SW 1271 (cell line): ENCODE results near the gene SOX2.

Source experiments
- DNase-seq, 2 experiments: peaks; one replicate each; lab custom pipeline; 2025; lab: John Stamatoyannopoulos, UW

SOX2 gene

DNA sequence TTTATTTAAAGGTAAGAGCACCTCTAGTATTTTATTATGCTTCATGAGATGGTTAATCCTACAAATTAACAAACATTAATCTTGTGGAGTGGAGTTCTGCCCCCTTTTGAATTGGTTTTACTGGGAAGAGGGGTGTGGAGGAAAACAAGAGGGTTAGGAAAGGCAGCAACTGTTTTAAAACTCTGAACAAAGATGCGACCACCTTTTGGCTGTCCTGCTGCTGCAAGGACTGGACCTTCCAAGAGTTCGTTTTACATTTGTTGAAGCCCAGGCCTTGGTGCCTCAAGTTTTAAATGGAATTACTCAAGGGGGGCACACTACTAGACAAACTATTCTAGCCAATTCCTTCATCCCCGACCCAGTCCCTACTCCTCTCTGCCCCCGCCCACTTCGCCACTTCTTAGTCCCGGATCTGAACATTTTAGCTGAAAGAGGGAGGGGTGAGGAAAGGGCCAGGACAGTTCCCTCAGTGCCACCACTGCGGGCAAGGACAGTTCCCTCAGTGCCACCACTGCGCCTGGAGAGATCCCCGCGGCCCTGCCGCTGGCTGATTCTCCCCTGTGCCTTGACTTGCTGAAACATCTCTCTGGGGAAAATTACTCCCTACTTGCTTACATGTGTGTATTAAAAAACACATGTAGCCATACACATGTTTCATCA is 11.2 kb downstream of the SOX2 start:
- no peak for DNase-seq

GRCh38 chr3:181723625-181724191 is 12.0 kb downstream of the SOX2 start:
- DNase-seq, result no peak

DNA sequence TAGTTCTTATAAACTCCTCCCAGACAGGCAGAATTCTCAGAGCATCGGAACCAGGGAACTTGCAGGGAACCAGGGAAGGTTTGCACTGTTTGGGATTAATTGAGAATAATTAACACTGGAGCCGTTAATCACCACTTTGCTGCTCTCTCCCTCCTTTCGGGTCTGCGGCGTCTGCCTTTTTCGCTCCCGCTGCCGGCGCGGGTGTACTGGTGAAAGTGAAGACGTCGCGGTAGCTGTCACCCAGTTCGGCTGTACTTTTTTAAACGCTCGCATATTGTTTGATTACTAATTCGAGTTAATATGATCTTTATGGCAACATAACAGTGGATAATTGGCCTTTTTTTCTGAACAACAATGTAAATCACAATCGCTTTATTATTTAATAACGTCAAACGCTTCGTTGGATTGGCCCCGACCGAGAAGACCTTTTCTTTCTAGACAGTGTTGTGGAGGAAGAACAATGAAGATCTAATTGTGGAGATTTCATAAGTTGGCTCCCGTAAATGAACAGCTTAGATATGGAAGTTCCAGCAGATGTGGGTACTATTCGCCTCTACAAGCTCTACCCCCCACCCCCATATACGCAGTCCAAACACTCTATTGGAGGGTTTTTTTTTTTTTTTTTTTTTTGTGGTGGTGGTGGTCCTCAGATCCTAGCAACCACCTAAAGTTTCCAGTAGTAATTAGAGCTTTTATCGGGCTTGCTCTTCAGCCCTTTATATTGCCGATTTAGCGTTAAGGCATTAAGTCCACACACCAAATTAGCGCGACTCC is 12.7 kb downstream of the SOX2 start:
- no peak for DNase-seq

DNA sequence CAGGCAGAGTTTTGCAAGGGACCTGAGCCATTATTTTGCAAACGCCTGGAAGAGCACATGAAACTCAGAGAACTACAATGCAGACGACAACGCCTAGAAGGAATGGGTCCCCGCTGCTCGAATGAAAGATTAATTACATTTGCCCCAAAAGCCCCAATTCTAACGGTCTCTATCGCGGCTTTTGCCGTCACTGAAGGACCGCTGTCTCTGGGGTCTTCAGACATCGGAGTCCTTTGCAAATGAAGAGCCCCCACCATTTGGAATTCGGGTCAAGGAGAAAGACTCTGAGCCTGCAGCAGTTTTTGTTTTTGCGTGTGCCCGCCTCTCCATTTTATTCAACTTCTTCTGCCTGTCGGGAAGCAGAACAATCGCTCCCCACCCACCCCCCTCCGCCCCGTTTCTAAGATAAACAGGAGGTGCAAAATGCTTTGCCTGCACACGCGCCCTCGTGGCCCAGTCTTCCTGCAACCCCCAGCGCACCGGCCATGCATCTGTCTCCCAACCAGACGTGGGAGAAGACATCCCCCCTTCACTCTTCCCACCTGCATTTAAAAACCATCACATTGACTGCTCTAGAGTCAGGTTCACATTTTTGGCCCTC is 13.5 kb downstream of the SOX2 start:
- no peak for DNase-seq

GRCh38 chr3:181725830-181726229 is 14.1 kb downstream of the SOX2 start:
- DNase-seq, result no peak

DNA sequence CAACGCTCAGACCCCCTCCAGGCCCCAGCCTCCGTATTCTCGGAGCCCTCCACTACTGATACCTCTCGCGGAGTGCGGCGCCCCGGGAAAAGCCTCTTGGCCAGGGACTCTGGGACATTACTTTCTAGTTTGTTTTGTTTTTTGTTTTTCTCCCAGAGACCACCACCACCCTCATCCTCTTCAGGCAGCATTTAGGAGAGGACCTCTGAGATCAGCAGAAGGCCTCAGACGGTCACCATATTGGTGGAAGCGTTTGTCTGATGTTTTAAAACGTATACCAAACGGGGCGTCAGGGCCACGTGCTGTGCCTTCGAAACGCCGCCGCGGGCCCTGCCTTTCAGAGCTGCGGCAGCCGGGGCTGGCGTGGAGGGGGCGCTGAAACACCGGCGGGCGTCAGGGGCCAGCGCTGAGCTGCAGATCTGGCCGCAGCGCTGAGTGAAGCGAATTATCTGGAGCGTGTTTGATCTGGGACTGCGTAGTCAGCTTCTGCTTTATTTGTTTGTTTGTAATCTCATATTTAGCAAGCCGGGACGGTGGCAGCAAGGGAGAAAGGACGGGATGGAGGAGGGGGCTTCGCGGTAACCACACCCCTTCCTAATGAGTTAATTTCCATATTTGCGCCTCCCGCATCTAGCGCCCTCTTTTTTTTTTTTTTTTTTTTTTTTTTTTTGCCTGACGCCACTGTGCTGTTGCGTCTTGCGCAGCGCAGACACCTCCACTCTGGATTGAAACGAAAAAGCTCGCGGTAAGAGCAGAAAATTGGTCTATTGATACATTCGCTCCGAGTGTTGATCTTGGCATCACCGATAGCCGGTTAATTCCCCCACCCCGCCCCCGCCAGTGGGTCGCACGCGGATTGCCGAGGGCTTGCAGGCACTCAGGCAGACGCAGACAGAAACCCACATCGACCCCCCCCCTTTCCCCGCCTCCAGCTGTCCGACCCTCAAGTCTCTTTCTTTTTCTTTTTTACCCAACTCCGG is 14.9 kb downstream of the SOX2 start:
- DNase-seq, result no peak

DNA sequence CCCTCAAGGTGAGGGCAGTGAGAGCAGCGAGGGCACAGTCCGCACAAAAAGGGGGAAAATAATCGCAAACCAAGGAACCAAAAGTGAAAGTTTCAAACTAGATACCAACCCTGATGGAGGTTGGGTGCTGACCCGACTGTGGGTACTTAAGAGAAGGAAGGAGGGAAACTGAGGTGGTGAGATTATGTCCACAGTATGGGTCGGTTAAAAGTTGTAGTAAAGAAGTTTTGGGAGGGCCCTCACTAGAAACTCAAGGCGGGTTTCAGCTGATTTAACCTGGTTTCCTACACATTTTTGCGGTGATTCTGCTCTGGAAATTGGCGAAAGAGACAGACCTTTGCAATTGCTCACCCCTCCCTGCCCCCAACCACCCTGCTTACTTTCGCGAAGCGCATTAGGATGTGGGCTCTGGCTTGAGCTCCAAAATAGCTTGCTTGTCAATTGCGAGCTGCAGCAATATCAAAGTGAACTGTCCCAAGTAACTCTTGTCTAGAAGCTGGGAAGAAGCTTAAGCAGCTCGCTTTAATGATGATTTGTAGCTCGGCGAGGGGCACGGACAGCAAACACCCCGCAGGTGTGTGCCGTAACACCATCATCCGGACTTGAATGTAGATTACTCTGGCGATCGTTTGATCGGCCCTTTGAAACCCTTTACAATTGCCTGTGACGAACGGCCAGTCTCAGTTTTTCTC is 15.8 kb downstream of the SOX2 start:
- DNase-seq, result no peak

- DNase-seq, result no peak
Observed at GRCh38 chr3:181728470-181729340, 17.0 kb downstream of the SOX2 start.

GRCh38 chr3:181729341-181729869 is 17.7 kb downstream of the SOX2 start:
- DNase-seq, result no peak

GRCh38 chr3:181730316-181730715 is 18.6 kb downstream of the SOX2 start:
- DNase-seq, result no peak

GRCh38 chr3:181730934-181731333 is 19.2 kb downstream of the SOX2 start:
- DNase-seq, result no peak

DNA sequence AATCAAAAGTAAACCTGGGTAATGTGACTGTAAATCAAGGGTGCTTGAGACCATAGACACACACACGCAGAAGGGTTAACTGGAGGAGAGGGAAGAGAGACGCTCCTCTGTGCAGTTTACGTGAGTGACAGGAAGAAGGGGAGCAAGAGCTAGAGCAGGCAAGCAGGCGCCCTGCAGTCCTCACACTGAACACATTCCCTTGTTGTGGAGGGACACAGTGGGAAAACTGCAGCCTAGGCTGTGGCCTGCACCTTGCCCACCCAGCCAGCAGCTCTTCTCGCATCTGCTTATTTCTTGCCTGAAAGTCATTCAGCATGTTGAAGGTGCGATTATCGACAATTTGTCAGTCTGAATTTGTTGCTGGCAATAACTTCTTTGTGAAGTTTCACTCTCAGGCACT is 24.2 kb downstream of the SOX2 start:
- no peak for DNase-seq

DNA sequence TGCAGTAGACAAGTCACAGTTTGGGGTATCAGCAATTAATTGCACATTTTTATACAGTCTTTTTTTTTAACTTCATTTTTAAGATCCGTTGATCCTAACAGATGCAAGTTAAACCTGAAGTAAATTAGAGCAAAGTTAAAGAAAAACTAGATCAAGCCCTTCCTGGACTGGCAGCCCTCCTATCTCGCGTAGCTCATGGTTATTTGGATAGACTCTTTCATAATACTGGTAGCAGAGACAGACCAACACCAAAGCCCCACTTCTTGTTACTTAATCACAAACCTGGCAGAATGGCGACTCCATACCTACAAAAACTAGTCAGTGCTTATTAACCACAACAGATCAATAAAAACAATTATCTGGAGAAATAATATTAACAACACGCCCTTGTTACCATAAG is 26.8 kb downstream of the SOX2 start:
- DNase-seq, result no peak

GRCh38 chr3:181739628-181740027 is 27.9 kb downstream of the SOX2 start:
- no peak for DNase-seq

DNA sequence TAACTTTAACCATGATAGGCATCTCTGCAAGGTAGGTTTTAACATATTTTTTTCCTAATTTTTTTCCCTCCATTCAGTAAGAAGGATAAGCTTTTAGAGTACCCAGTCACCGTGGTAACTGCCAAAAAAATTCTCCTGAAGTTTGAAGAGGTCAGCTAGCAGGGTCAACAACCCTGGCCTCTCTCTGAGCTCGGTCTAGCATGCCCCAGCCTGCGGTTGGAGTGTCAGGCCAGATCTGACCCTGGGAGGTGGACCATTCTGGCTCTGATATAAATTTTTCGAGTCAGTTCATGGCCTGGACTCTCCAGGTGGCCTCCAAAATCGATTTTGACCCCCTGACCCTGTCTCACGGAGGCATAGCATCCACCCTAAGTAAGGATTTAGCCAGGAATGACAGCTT is 29.7 kb downstream of the SOX2 start:
- no peak for DNase-seq

DNA sequence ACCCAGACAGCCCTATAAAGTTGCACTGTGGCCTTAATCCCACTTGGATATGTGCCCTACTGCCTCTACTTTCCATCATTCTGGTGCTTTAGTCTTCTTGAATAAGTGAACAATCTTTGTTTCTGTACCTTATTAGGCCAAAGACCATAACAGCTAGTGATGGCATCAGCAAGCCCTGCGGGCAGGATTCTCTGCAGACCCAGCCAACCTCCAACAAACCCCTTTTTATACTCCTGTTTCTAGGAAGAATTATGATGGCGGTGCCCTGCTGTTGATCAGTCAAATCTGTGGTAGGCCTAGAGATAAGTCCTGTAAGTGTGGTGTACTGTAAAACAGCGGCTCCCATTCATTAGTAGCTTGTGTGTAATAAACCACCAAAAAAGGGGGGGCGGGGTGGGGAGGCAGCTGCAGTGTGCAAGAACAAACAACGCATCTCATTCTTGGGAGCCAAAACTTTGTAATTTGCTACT is 40.5 kb downstream of the SOX2 start:
- no peak for DNase-seq

- no peak for DNase-seq
Observed at GRCh38 chr3:181753391-181753790, 41.7 kb downstream of the SOX2 start.

GRCh38 chr3:181755959-181756358 is 44.2 kb downstream of the SOX2 start:
- DNase-seq, result no peak

DNA sequence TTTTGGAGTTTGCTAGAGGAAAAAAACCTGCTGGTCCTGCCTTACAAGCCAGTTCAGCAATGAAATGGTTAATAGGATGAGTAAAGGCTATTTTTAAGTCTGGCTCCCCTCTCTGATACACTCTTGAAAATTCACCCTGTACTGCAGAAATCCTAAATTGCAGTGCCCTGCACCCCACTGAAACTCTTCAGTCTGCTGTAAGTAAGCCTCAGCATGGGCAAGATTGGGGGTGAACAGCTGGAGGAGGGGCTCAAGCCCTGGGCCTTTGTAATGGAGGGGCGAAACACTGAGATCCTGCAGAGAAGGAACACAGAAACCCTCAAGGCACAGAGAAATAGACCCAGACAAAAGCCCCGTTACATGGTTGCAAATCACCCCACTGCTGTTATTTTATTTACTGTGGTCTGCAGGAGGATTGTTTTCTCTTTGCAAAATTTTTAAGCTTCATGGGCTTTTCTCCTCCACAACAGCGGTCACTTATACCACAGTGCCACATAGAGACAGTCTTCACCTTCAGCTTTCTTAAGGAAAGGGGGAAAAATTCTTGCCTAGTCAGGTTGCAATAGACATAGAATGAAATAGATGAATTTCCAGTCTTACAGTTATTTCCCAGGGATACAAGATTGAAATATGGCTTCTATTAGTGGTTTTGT is 45.0 kb downstream of the SOX2 start:
- no peak for DNase-seq
